OCI-LY7 (cell line): ENCODE results near the gene DENND1A.

Experiments
- EZH2phosphoT487 ChIP-seq: fragments of 200-600 bp; sonication (generic); IDR thresholded peaks from 2 replicates; pipeline ENCODE4 v1.6.1; 2018; ENCODE audit warnings: low read depth, borderline replicate concordance, mild to moderate bottlenecking, mixed run types, antibody characterized with exemption, low read length, moderate library complexity, mixed read lengths
- TF ChIP-seq, protein P1 (sequence below): fragments of 200-600 bp; sonication (generic); conservative IDR thresholded peaks from 2 replicates; pipeline ENCODE4 v1.5.1; 2014; ENCODE audit warnings: mild to moderate bottlenecking, antibody characterized with exemption, low read length, moderate library complexity, mixed read lengths

GRCh38 chr9:123548741-123549545 is 381.0 kb downstream of the DENND1A start:
- TF ChIP-seq, protein P1, sequence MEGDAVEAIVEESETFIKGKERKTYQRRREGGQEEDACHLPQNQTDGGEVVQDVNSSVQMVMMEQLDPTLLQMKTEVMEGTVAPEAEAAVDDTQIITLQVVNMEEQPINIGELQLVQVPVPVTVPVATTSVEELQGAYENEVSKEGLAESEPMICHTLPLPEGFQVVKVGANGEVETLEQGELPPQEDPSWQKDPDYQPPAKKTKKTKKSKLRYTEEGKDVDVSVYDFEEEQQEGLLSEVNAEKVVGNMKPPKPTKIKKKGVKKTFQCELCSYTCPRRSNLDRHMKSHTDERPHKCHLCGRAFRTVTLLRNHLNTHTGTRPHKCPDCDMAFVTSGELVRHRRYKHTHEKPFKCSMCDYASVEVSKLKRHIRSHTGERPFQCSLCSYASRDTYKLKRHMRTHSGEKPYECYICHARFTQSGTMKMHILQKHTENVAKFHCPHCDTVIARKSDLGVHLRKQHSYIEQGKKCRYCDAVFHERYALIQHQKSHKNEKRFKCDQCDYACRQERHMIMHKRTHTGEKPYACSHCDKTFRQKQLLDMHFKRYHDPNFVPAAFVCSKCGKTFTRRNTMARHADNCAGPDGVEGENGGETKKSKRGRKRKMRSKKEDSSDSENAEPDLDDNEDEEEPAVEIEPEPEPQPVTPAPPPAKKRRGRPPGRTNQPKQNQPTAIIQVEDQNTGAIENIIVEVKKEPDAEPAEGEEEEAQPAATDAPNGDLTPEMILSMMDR: no peak
- no peak for TF ChIP-seq EZH2phosphoT487
